ENCODE measurements around the gene EZR. TPM values are rescaled to one million over a fixed set of nuclear protein-coding genes. Genes with fewer than 3 reads are reported as not detected.

The EZR gene
- total and polyA plus RNA-seq, 2 of the 13 experiments (the other 11 are each of a cell fraction or from before 2014, with no cell fraction given) = 34.7 to 60.3 TPM

DNA sequence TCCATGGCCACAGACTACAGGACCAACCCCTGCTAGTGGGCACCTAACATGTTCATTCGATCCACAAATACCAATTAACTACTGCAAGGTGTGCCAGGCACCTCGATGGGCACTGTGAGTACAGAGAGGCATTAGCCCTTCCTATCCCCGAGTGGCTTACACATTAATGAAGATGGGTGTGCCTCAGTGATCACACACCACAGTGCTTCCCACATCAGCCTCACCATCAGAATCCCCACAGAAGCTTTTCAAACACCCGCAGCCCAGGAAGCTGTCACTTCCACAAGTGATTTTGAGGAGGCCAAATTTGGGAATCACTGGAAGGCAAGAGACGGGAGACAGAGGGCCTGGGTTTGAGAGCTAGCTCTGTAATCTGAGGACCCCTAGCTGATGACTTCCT is 23.7 kb downstream of the EZR start:
- in situ Hi-C loops (cut with HindIII; ENCODE audit: extremely low pct_ligation_motif_present, low pct_unique_long_range_greater_than_20kb) = loop anchor here (5.0 kb wide), 1 partner anchor 177 kb away; no protein-coding TSS in a partner anchor
- Histone ChIP-seq H3K9ac (ENCODE audit: insufficient read depth, low read depth, low read length) (no peak overlapping the region), H3K4me1 (ENCODE audit: insufficient read depth, low read length) (peaks cover 57% of the 10 kb centered on the region), H3K79me2 (ENCODE audit: insufficient read depth, low read length) (peaks cover 59% of the 10 kb centered on the region), H2AFZ (ENCODE audit: low read length) (no peak overlapping the region), H3K4me2 (ENCODE audit: low read depth, low read length) (no peak overlapping the region), H4K20me1 (ENCODE audit: insufficient read depth, low read length) (peaks cover 12% of the 10 kb centered on the region; the same call in 1 of the 2 replicates), H3K9me3 (ENCODE audit: low read length) (no peaks in the 10 kb centered on the region), H3K4me3 (replicated peaks in 1 of 3; ENCODE audit: insufficient read depth in 1 of 3, low read depth in 2 of 3, low read length in 3 of 3) (no peak overlapping the region), H3K27ac (ENCODE audit: extremely low read length, insufficient read depth, low read length) (no peak overlapping the region), H3K27me3 (ENCODE audit: control insufficient read depth in 1 of 2, insufficient read depth in 2 of 2, low read length in 2 of 2) (no peaks in the 10 kb centered on the region), H3K36me3 (replicated peaks in 1 of 2; ENCODE audit: control insufficient read depth in 1 of 2, insufficient read depth in 2 of 2, low read length in 2 of 2) (peaks cover 0 to 1% of the 10 kb centered on the region in 2 experiments; a peak in 1 of 5 replicates)
- intact Hi-C loops (cut with micrococcal nuclease; ENCODE audit: unreplicated experiment) = no loop called here
- BruUV-seq (replicated peaks) = no TSS peak
- ChIA-PET CTCF (ENCODE audit: low intra/inter-chr PET ratio, low total read pairs) (no interaction called here), POLR2A (no interaction called here)
- DNase-seq (ENCODE audit: low spot score) (no peak), ATAC-seq (no peak), FAIRE-seq (no peak)
- TF ChIP-seq SMYD3 (CRISPR knock-in tag; IDR thresholded peaks at IDR 0.05) (no peak), ZSCAN21 (CRISPR knock-in tag; IDR thresholded peaks at IDR 0.05; ENCODE audit: borderline replicate concordance) (no peak), GATAD1 (CRISPR knock-in tag; IDR thresholded peaks at IDR 0.05) (no peak), ZNF496 (CRISPR knock-in tag; IDR thresholded peaks at IDR 0.05; ENCODE audit: insufficient replicate concordance) (no peak), SALL1 (CRISPR knock-in tag; IDR thresholded peaks at IDR 0.05) (no peak), ZNF317 (CRISPR knock-in tag; IDR thresholded peaks at IDR 0.05) (no peak), DBP (CRISPR knock-in tag; IDR thresholded peaks at IDR 0.05; ENCODE audit: not compliant biosample characterization) (no peak), ZNF563 (CRISPR knock-in tag; IDR thresholded peaks at IDR 0.05) (no peak), ZNF292 (CRISPR knock-in tag; IDR thresholded peaks at IDR 0.05; ENCODE audit: borderline replicate concordance, low read depth) (no peak), ZMYM3 (CRISPR knock-in tag; IDR thresholded peaks at IDR 0.05) (no peak), HNF4A (CRISPR knock-in tag; IDR thresholded peaks at IDR 0.05) (no peak), ZNF251 (CRISPR knock-in tag; IDR thresholded peaks at IDR 0.05) (no peak), ZNF644 (CRISPR knock-in tag; IDR thresholded peaks at IDR 0.05; ENCODE audit: low read depth) (no peak), TCF7L2 (IDR thresholded peaks at IDR 0.05; ENCODE audit: low read depth, low read length) (no peak), ZNF512 (CRISPR knock-in tag; IDR thresholded peaks at IDR 0.05) (no peak), U2AF2 (IDR thresholded peaks at IDR 0.05; ENCODE audit: low read depth, low read length) (no peak)
- TF ChIP-seq, protein P1, sequence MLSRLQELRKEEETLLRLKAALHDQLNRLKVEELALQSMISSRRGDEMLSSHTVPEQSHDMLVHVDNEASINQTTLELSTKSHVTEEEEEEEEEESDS (CRISPR knock-in tag; IDR thresholded peaks at IDR 0.05; ENCODE audit: borderline replicate concordance) = no peak
- WGBS (ENCODE audit: low lambda C conversion rate) = 98% methylated on average over 5 of the region's 5 CpGs
